Urinary bladder (tissue), 4 donors: ENCODE measurements around the gene IL6. TPM values are rescaled to one million over a fixed set of nuclear protein-coding genes. Genes with fewer than 3 reads are reported as not detected.
"Not testable (repeated sequence)": the region's sequence is repeated elsewhere in the genome, so short reads cannot be mapped to it uniquely, and the experiment has no call there.

Experiments
- DNase-seq: peaks from one replicate; pipeline ENCODE4 v3.0.0-alpha.2; 2015; ENCODE audit errors: extremely low spot score
- H3K27ac ChIP-seq: one replicate; pipeline ENCODE4 v1.5.1; 2013; ENCODE audit warnings: low read depth, mild to moderate bottlenecking, moderate library complexity
- H3K36me3 ChIP-seq: one replicate; pipeline ENCODE4 v1.6.1; 2013; ENCODE audit warnings: mild to moderate bottlenecking, moderate library complexity; ENCODE audit not compliant: insufficient read depth
- H3K4me1 ChIP-seq: one replicate; pipeline ENCODE4 v1.6.1; 2013; ENCODE audit warnings: mild to moderate bottlenecking, moderate library complexity; ENCODE audit not compliant: insufficient read depth
- H3K4me3 ChIP-seq: one replicate; pipeline ENCODE4 v1.5.1; 2013; ENCODE audit warnings: low read depth, low read length
- WGBS: extraction: QIAGEN DNeasy Blood & Tissue Kit; methylation state at CpG from one replicate; pipeline ENCODE4 v1.1.7; 2013; 5-methylcytosine and 5-hydroxymethylcytosine counted together
- polyA plus RNA-seq: library from polyadenylated mRNA; stranded (reverse); fragments of 200-250 nt; gene quantifications from one replicate; pipeline ENCODE4 v1.2.3, GENCODE V29; 2013
- total RNA-seq: library from RNA; depleted of rRNA; stranded (reverse); fragments of >200 nt; gene quantifications from one replicate; pipeline ENCODE4 v1.2.3, GENCODE V29; 2014
- donor health status: healthy with polysubstance abuse.
- donor health status: healthy.

The IL6 gene
- total and polyA plus RNA-seq, 2 donors = 0.32 to 6.9 TPM

DNA sequence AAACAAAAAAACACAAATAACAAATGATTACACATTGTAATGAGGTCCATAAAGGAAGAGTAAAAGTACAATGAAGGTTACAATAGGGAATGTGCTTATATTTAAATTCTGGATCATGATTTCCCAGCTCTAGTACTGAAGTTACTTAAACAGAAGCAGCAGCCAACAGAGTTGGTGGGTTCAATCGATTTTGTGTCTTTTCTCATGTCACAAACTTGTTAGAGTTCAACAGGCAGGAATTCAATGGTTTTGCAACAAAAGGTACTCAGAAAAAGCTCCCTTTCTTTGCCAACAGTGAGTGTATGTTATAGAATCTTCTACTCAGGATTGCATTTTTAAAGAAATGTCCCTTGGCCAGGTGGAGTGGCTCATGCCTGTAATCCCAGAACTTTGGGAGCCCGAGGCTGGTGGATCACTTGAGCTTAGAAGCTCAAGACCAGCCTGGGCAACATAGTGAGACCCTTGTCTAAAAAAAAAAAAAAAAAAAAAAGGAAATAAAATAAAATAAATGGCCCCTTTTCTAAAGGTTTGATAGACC, 29.6 kb upstream of the IL6 start:
- Histone ChIP-seq H3K36me3 (no peaks in the 10 kb centered on the region), H3K27ac (no peak overlapping the region), H3K4me3 (no peak overlapping the region), H3K4me1 (no peaks in the 10 kb centered on the region)
- DNase-seq = no peak
- WGBS = 70% methylated on average over 2 of the region's 2 CpGs

DNA sequence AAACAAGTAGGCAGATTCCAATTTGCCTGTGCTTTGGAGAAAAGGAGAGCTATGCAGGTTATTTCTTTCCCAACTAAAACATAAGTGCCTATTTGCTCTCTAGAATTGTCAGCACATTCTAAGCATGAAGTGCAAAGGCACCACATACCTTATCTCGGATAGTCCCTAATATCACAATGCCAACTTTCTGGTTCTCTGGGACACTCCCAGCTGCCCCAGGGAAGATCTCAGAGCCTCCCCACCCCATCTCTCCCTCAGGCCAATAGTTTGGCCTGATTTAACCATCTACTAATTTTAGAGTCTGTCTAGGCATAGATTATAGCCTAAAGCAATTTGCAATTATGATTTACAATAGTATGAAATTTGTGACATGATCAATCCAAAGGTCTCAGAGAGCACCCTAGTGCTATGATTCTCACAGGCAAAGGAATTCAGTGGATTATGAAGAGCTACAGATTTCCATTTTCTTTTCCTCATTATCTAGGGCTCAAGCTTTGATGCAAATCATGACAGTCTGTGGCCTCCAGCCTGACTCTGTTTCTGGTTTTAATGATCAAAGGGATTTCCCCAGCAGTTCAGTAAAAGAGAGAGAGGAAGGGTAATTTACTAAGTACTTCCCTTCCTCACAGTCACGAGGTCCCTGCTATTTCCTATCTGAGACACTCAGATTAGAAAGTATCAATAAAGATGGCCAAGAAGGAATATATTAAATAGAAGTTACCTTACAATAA, 29.0 kb upstream of the IL6 start:
- no peak overlapping the region for H3K27ac ChIP-seq
- no peak overlapping the region for H3K4me3 ChIP-seq
- no peak for DNase-seq
- 55% methylated on average over 2 of the region's 2 CpGs for WGBS
- H3K4me1 ChIP-seq = no peaks in the 10 kb centered on the region
- no peaks in the 10 kb centered on the region for H3K36me3 ChIP-seq

DNA sequence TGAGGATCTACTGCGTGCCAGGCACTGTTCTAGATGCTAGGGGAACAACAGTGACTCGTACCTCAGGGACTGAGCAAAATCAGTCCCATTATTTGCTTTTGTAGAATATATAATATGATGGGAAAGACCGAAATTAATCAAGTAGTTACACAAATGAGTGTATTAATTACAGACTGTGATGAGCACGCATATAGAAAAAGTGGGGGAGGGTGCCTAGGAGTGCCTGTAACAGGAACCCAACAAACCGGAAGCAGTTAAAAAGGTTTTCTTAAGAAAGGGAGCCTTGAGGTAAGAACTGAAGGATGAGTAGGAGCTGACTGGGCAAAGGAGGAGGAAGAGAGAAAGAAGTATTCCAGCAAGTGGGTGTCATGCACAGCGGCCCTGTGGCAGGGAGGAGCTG, 28.2 kb upstream of the IL6 start:
- 89% methylated on average over 6 of the region's 6 CpGs for WGBS
- DNase-seq = no peak
- Histone ChIP-seq H3K27ac (no peak overlapping the region), H3K4me1 (no peaks in the 10 kb centered on the region), H3K36me3 (no peaks in the 10 kb centered on the region), H3K4me3 (no peak overlapping the region)

DNA sequence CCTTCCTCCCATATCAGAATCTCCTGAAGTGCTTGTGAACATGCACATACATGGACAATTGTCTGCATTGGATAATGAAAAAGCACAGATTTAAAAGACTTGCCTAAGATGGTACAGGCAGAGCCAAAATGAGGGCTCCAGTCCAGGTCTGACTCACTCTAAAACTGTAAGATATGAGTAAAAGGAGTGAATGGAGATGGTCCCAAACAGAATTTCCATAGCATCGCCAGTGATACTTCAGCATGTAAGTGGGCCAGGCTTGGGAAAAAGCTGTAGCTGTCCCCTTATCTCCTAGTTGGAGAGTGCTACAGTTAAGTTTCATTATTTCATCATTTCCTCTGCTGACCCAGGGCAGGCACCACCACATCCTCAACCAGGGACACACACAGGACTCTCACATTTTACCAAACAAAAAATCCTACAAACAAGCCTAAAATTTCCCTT, 26.4 kb upstream of the IL6 start:
- H3K27ac ChIP-seq = no peak overlapping the region
- 76% methylated on average over 1 of the region's 1 CpG for WGBS
- no peaks in the 10 kb centered on the region for H3K4me1 ChIP-seq
- DNase-seq = no peak
- no peak overlapping the region for H3K4me3 ChIP-seq
- no peaks in the 10 kb centered on the region for H3K36me3 ChIP-seq

DNA sequence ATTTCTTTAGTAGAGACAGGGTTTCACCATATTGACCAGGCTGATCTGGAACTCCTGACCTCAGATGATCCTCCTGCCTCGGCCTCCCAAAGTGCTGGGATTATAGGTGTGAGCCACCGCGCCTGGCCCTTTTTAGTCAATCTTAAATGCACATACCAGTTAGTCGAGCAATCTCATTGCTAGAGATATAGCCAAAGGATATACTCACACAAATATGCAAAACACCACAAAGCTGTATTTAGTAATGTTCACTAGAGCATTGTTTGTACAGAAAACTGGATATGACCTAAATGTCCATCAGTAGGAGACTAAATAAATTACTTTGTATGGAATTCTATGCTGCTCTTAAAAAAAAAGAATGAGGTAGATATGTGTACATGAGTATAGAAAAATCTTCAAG, 24.5 kb upstream of the IL6 start:
- DNase-seq = no peak
- H3K4me1 ChIP-seq = no peaks in the 10 kb centered on the region
- H3K4me3 ChIP-seq = no peak overlapping the region
- H3K27ac ChIP-seq = no peak overlapping the region
- H3K36me3 ChIP-seq = no peaks in the 10 kb centered on the region
- WGBS = 86% methylated on average over 4 of the region's 4 CpGs

DNA sequence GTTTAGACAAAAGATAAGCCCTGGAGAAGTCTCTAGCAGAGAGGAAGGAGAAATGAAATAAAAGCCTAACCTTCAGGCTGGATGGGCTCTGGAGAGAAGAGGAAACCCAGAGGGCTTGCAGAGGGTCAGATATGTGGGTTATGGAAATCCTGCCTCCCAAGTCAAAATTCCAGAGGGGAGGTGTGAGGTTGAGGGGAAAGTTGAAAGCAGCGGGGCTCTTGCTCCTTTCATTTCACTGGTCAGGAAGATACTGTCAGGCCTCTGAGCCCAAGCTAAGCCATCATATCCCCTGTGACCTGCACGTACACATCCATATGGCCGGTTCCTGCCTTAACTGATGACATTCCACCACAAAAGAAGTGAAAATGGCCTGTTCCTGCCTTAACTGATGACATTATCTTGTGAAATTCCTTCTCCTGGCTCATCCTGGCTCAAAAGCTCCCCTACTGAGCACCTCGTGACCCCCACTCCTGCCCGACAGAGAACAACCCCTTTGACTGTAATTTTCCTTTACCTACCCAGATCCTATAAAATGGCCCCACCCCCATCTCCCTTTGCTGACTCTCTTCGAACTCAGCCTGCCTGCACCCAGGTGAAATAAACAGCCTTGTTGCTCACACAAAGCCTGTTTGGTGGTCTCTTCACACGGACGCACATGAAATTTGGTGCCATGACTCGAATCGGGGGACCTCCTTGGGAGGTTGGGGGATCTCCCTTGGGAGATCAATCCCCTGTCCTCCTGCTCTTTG, 23.7 kb upstream of the IL6 start:
- not testable (repeated sequence) for DNase-seq, H3K27ac ChIP-seq, H3K36me3 ChIP-seq, H3K4me3 ChIP-seq, H3K4me1 ChIP-seq
- WGBS = 75% methylated on average over 8 of the region's 10 CpGs

DNA sequence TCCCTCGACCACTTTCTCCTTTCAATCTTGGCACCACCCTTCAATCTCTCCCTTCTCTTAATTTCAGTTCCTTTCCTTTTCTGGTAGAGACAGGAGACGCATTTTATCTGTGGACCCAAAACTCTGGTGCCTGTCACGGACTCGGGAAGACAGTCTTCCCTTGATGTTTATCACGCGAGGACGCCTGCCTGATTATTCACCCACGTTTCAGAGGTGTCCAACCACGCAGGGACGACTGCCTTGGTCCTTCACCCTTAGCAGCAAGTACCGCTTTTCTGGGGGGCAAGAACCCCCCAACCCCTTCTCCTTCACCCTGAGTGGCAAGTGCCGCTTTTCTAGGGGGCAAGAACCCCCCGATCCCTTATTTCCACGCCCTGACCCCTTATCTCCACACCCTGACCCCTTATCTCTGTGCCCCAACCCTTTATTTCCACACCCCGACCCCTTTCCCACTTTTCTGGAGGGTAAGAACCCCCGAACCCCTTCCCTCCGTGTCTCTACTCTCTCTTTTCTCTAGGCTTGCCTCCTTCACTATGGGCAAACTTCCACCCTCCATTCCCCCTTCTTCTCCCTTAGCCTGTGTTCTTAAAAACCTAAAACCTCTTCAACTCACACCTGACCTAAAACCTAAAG, 22.9 kb upstream of the IL6 start:
- H3K27ac ChIP-seq, H3K4me1 ChIP-seq, DNase-seq, H3K4me3 ChIP-seq, H3K36me3 ChIP-seq: not testable (repeated sequence)
- 84% methylated on average over 17 of the region's 17 CpGs for WGBS

DNA sequence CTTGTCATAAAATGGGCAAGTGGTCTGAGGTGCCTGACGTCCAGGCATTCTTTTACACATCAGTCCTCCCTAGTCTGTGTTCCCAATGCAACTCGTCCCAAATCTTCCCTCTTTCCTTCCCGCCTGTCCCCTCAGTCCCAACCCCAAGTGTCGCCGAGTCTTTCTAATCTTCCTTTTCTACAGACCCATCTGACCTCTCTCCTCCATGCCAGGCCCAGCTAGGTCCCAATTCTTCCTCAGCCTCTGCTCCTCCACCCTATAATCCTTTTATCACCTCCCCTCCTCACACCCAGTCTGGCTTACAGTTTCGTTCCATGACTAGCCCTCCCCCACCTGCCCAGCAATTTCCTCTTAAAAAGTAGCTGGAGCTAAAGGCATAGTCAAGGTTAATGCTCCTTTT, 22.3 kb upstream of the IL6 start:
- 77% methylated on average over 6 of the region's 6 CpGs for WGBS
- H3K4me1 ChIP-seq, H3K36me3 ChIP-seq, H3K4me3 ChIP-seq, DNase-seq, H3K27ac ChIP-seq: not testable (repeated sequence)

DNA sequence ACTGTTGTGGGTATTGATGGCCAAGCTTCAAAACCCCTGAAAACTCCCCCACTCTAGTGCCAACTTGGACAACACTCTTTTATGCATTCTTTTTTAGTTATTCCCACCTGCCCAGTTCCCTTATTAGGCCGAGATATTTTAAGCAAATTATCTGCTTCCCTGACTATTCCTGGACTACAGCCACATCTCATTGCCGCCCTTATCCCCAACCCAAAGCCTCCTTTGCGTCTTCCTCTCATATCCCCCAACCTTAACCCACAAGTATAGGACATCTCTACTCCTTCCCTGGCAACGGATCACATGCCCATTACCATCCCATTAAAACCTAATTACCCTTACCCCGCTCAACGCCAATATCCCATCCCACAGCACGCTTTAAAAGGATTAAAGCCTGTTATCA, 21.1 kb upstream of the IL6 start:
- not testable (repeated sequence) for DNase-seq, H3K36me3 ChIP-seq, H3K4me3 ChIP-seq, H3K27ac ChIP-seq, H3K4me1 ChIP-seq
- WGBS = 90% methylated on average over 7 of the region's 7 CpGs

DNA sequence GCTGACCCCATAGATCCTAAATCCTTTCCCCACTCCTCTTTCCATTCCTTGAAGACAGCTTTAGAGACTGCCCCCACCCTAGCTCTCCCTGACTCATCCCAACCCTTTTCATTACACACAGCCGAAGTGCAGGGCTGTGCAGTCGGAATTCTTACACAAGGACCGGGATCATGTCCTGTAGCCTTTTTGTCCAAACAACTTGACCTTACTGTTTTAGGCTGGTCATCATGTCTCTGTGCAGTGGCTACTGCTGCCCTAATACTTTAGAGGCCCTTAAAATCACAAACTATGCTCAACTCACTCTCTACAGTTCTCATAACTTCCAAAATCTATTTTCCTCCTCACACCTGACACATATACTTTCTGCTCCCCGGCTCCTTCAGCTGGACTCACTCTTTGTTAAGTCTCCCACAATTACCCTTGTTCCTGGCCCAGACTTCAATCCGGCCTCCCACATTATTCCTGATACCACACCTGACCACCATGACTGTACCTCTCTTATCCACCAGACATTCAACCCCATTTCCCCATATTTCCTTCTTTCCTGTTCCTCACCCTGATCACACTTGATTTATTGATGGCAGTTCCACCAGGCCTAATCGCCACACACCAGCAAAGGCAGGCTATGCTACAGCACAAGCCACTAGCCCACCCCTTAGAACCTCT, 19.8 kb upstream of the IL6 start:
- H3K4me3 ChIP-seq, H3K36me3 ChIP-seq, DNase-seq, H3K4me1 ChIP-seq, H3K27ac ChIP-seq: not testable (repeated sequence)
- WGBS = 96% methylated on average over 5 of the region's 6 CpGs

DNA sequence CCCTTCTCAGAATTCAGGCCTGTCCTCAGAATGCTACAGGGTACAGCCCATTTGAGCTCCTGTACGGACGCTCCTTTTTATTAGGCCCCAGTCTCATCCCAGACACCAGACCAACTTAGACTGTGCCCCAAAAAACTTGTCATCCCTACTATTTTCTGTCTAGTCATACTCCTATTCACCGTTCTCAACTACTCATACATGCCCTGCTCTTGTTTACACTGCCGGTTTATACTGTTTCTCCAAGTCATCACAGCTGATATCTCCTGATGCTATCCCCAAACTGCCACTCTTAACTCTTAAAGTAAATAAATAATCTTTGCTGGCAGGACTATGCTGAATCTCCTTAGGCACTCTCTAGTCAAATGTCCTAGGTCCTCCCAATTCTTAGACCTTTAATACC, 18.8 kb upstream of the IL6 start:
- H3K27ac ChIP-seq, H3K4me1 ChIP-seq, H3K36me3 ChIP-seq, DNase-seq, H3K4me3 ChIP-seq: not testable (repeated sequence)
- WGBS = 79% methylated on average over 4 of the region's 4 CpGs

DNA sequence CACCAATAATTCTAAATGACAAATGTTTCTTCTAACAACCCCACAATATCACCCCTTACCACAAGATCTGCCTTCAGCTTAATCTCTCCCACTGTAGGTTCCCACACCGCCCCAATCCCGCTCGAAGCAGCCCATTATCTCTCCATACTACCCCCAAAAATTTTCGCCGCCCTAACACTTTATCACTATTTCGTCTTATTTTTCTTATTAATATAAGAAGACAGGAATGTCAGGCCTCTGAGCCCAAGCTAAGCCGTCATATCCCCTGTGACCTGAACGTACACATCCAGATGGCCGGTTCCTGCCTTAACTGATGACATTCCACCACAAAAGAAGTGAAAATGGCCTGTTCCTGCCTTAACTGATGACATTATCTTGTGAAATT, 18.3 kb upstream of the IL6 start:
- DNase-seq, H3K36me3 ChIP-seq: not testable (repeated sequence)
- 89% methylated on average over 9 of the region's 9 CpGs for WGBS

DNA sequence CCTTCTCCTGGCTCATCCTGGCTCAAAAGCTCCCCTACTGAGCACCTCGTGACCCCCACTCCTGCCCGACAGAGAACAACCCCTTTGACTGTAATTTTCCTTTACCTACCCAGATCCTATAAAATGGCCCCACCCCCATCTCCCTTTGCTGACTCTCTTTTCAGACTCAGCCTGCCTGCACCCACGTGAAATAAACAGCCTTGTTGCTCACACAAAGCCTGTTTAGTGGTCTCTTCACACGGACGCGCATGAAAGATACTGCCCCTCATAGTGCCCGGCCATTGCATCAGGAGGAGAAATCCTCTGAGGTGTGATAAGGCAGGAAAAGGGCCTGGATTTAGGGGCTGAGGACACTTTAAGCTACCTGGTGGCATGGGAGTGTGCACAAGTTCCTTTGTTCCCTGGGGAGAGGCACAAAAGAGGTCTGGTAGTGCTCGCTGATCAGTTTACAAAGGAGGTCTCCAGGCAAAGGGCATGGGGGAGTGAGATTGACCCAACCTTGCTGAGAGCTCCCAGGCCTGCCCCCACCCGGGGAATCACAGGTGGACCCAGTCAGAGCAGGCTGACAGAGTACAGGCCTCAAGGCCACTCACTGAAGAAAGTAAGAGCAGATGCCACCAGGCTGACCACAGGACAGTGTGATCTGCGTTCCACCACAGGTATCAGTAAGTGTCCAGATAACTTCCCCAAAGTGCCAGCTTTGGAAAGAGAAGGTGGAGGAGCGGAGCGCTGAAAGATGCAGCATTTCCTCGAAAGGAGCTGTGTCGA, 17.8 kb upstream of the IL6 start:
- not testable (repeated sequence) for H3K36me3 ChIP-seq, H3K27ac ChIP-seq, DNase-seq, H3K4me3 ChIP-seq, H3K4me1 ChIP-seq
- WGBS = 79% methylated on average over 12 of the region's 14 CpGs

More for the DNA sequence above, 18.3 kb upstream of the IL6 start:
- H3K4me1 ChIP-seq, H3K4me3 ChIP-seq, H3K27ac ChIP-seq: not testable (repeated sequence)
